Neural cell (in vitro differentiated cells): ENCODE results near the gene KRT7. TPM values are rescaled to one million over a fixed set of nuclear protein-coding genes. Genes with fewer than 3 reads are reported as not detected.
"Not testable (repeated sequence)": the region's sequence is repeated elsewhere in the genome, so short reads cannot be mapped to it uniquely, and the experiment has no call there.

Source experiments
- H2AFZ ChIP-seq: fragments of 200-600, 300-800 bp; sonication (generic), shearing (Covaris generic); 2 replicates; pipeline ENCODE4 v1.6.0; 2014; ENCODE audit warnings: low read depth, mild to moderate bottlenecking, antibody characterized with exemption, low read length, moderate library complexity
- H3F3A ChIP-seq: fragments of 200-600 bp; shearing (Covaris generic); 2 replicates; pipeline ENCODE4 v1.6.1; 2016; ENCODE audit warnings: mild to moderate bottlenecking, moderate library complexity, mixed read lengths, antibody characterized with exemption, low read length; ENCODE audit not compliant: insufficient read depth, poor library complexity, severe bottlenecking
- H3K27ac ChIP-seq: fragments of 200-600, 300-800 bp; sonication (generic), shearing (Covaris generic); 2 replicates; pipeline ENCODE4 v1.5.1; 2014; ENCODE audit warnings: mild to moderate bottlenecking, low read length, moderate library complexity
- H3K27me3 ChIP-seq: fragments of 300-800, 200-600 bp; sonication (generic), shearing (Covaris generic); 2 replicates; pipeline ENCODE4 v1.6.0; 2014; ENCODE audit warnings: mild to moderate bottlenecking, low read depth, low read length, moderate library complexity; ENCODE audit not compliant: insufficient read depth
- H3K36me3 ChIP-seq: fragments of 300-800, 200-600 bp; sonication (generic), shearing (Covaris generic); 2 replicates; pipeline ENCODE4 v1.5.1; 2014; ENCODE audit warnings: mild to moderate bottlenecking, antibody characterized with exemption, low read length, moderate library complexity; ENCODE audit not compliant: insufficient read depth
- H3K4me2 ChIP-seq: fragments of 300-800, 200-600 bp; sonication (generic), shearing (Covaris generic); 2 replicates; pipeline ENCODE4 v1.6.0; 2014; ENCODE audit warnings: mild to moderate bottlenecking, low read length
- H3K4me3 ChIP-seq: fragments of 300-800, 200-600 bp; sonication (generic), shearing (Covaris generic); 2 replicates; pipeline ENCODE4 v1.5.1; 2014; ENCODE audit warnings: mild to moderate bottlenecking, low read length, moderate library complexity
- H3K79me2 ChIP-seq: fragments of 200-600 bp; shearing (Covaris generic); replicated peaks from 2 replicates; pipeline ENCODE4 v1.6.0; 2014; ENCODE audit warnings: mild to moderate bottlenecking, low read length, moderate library complexity; ENCODE audit not compliant: insufficient read depth
- H3K9ac ChIP-seq: fragments of 300-800, 200-600 bp; sonication (generic), shearing (Covaris generic); 2 replicates; pipeline ENCODE4 v1.6.1; 2016; ENCODE audit warnings: mild to moderate bottlenecking, low read length, mixed read lengths
- H3K9me2 ChIP-seq: fragments of 200-600 bp; shearing (Covaris generic); 2 replicates; pipeline ENCODE4 v1.6.1; 2016; ENCODE audit warnings: mild to moderate bottlenecking, low read length, mixed read lengths; ENCODE audit not compliant: insufficient read depth
- H3K9me3 ChIP-seq: fragments of 200-600, 300-800 bp; sonication (generic), shearing (Covaris generic); 2 replicates; pipeline ENCODE4 v1.6.1; 2016; ENCODE audit warnings: mild to moderate bottlenecking, mixed run types, low read length, moderate library complexity, mixed read lengths
- H4K20me1 ChIP-seq: fragments of 200-600 bp; shearing (Covaris generic); 2 replicates; pipeline ENCODE4 v1.6.1; 2016; ENCODE audit warnings: mild to moderate bottlenecking, mixed run types; ENCODE audit not compliant: insufficient read depth
- EP300 ChIP-seq: fragments of 450-650 bp; conservative IDR thresholded peaks from 2 replicates; pipeline ENCODE4 v1.6.1; 2014; ENCODE audit warnings: antibody characterized with exemption, mild to moderate bottlenecking, moderate library complexity; ENCODE audit not compliant: poor library complexity, severe bottlenecking
- EZH2 ChIP-seq: fragments of 200-600, 300-800 bp; shearing (Covaris generic), sonication (generic); IDR thresholded peaks from 2 replicates; pipeline ENCODE4 v1.6.1; 2014; ENCODE audit warnings: antibody characterized with exemption, low read length, borderline replicate concordance, mild to moderate bottlenecking; ENCODE audit not compliant: insufficient read depth, poor library complexity, severe bottlenecking
- MXI1 ChIP-seq: fragments of 450-650 bp; conservative IDR thresholded peaks from 2 replicates; pipeline ENCODE4 v1.6.1; 2014; ENCODE audit warnings: antibody characterized with exemption, mild to moderate bottlenecking; ENCODE audit not compliant: poor library complexity, severe bottlenecking
- POLR2AphosphoS5 ChIP-seq: IDR thresholded peaks from 2 replicates; pipeline ENCODE4 v1.6.1; 2012
- RAD21 ChIP-seq: fragments of 450-650 bp; conservative IDR thresholded peaks from 2 replicates; pipeline ENCODE4 v1.6.1; 2014; ENCODE audit warnings: antibody characterized with exemption, mild to moderate bottlenecking, moderate library complexity
- REST ChIP-seq: IDR thresholded peaks from 2 replicates; pipeline ENCODE4 v1.6.1; 2012; ENCODE audit warnings: borderline replicate concordance
- SMC3 ChIP-seq: fragments of 450-650 bp; conservative IDR thresholded peaks from 2 replicates; pipeline ENCODE4 v1.6.1; 2014; ENCODE audit warnings: antibody characterized with exemption, mild to moderate bottlenecking, moderate library complexity; ENCODE audit not compliant: poor library complexity
- TAF1 ChIP-seq: IDR thresholded peaks from 2 replicates; pipeline ENCODE4 v1.6.1; 2012; ENCODE audit warnings: low read depth
- polyA plus RNA-seq: library from polyadenylated mRNA; depleted of rRNA; stranded (reverse); fragments of >200 nt; gene quantifications from 2 replicates; pipeline ENCODE4 v1.2.3, GENCODE V29; 2014
- TF ChIP-seq, protein P1 (sequence below): fragments of 450-650 bp; IDR thresholded peaks from 2 replicates; pipeline ENCODE4 v1.5.1; 2014; ENCODE audit warnings: antibody characterized with exemption, mild to moderate bottlenecking, moderate library complexity; ENCODE audit not compliant: poor library complexity, severe bottlenecking

The KRT7 gene
- polyA plus RNA-seq, 1 donor from 2014 or later = not detected

DNA sequence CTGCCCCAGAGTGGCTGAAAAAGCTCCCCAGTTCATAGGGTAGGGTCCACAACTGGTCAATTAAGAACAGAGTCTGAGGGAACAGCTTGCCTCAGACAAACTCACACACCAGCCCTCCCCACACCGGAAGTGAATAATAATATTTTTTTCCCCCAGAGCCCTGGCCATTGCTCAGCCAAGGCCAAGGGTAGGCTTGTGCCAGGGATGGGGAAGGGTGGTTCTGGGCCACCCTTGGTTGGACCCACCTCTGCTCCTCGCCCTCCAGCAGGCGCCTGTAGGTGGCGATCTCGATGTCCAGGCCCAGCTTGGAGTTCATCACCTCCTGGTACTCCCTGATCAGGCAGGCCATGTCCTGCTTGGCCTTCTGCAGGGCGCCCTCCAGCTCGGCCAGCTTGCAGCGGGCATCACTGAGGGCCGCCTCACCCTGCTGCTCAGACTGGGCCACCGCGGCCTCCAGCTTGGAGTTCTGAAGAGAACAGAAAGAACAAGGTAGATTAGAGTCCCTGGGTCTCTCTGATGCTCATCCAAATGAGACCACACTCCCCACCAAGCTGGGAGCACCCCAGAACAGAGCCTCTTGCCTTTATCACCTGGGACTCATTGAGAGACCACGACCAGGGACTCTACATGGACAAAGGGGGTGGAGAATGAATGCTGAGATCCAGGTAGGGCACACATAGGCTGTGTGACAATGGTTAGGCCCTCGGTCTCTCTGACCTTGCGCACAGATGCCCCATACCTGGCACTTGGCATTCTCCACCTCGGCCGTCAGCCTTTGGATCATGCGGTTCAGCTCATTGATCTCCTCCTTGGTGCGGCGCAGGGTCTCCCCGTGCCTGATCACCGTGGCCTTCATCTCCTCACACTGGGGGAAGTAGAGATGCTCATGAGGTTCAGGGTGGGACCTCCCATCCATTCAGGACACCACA, 54.1 kb downstream of the KRT7 start:
- not testable (repeated sequence) for H3K9me2 ChIP-seq, H4K20me1 ChIP-seq, H2AFZ ChIP-seq, H3K36me3 ChIP-seq, H3K27me3 ChIP-seq, H3K4me2 ChIP-seq, H3K27ac ChIP-seq, H3K9me3 ChIP-seq, H3K79me2 ChIP-seq, H3K4me3 ChIP-seq, H3K9ac ChIP-seq, H3F3A ChIP-seq

DNA sequence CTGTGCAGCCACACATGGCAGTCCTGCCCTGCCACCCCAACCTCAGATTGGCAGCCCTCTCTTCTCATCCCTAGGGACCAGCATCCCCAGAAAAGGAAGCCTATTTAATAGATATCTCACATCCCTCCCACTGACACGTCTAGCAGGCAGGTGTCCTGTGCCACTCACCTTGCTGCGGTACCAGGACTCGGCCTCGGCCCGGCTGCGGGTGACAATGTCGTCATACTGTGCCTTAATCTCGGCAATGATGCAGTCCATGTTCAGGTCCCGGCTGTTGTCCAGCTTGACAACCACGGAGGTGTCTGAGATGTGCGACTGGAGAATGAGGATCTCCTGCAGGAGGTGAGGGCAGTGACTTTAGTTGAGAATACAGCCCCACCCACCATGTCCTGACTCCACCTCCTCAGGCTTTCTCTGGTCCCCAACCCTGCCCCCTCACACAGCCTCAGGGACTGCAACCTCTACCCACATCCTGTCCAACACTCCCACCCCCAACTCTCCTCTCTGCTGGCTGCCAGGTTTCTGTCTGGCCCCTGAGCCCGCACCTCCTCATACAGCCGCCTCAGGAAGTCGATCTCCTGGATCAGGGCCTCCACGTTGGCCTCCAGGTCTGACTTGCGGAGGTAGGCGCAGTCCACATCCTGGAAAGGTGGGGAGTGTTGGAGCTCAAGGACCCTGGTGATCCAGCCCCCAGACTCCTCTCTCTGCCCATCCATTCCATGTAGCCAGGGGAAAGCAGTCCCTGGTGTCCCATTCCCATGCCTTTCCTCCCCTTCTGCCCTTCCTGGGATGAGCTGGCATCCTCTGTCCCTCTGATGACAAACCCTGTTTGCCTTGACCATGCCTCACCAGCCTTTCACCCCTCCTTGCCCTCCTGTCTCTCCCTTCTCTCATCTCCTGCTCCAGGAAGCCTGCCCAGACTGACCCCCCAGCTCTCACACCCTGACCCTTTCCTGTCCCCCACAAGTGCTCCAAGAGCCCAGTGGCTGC, 55.1 kb downstream of the KRT7 start:
- H3F3A ChIP-seq, H3K36me3 ChIP-seq, H3K27me3 ChIP-seq, H3K4me2 ChIP-seq, H4K20me1 ChIP-seq, H3K9me2 ChIP-seq, H3K9ac ChIP-seq, H2AFZ ChIP-seq, H3K4me3 ChIP-seq, H3K79me2 ChIP-seq, H3K27ac ChIP-seq, H3K9me3 ChIP-seq: not testable (repeated sequence)

DNA sequence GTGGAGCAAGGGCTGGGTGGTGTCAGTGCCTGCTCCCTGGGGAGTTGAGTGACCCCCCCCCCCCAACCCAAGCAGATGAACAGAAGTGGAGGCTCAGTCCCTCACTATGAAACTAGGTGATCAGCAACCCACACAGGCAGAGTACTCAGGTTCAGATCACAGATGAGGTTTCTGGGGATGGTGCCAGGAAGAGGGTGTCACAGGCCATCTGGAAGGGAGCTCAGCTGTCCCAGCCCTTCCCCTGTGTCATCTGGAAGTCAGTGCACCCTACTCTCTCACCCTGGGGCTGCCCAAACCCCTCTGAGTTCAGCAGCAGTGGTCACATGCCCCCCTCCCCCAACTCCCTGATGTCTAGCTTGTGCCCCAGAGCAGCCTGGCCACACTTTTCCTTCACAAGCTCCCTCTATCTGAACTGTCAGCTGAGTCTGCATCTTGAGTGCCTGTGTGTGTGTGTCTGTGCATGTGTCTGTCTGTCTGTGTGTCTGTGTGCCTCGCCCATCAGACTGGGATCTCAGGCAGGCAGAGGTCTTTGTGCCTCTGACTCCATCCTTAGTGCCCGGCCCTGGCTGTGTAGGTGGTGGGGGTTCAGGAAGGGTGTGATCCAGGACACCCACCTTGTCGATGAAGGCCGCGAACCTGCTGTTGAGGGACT, 57.6 kb downstream of the KRT7 start:
- not testable (repeated sequence) for H3K9me3 ChIP-seq, H2AFZ ChIP-seq, H3K9ac ChIP-seq, H3K9me2 ChIP-seq, H3F3A ChIP-seq, H4K20me1 ChIP-seq, H3K36me3 ChIP-seq, H3K27ac ChIP-seq, H3K27me3 ChIP-seq, H3K4me3 ChIP-seq, H3K4me2 ChIP-seq, H3K79me2 ChIP-seq

DNA sequence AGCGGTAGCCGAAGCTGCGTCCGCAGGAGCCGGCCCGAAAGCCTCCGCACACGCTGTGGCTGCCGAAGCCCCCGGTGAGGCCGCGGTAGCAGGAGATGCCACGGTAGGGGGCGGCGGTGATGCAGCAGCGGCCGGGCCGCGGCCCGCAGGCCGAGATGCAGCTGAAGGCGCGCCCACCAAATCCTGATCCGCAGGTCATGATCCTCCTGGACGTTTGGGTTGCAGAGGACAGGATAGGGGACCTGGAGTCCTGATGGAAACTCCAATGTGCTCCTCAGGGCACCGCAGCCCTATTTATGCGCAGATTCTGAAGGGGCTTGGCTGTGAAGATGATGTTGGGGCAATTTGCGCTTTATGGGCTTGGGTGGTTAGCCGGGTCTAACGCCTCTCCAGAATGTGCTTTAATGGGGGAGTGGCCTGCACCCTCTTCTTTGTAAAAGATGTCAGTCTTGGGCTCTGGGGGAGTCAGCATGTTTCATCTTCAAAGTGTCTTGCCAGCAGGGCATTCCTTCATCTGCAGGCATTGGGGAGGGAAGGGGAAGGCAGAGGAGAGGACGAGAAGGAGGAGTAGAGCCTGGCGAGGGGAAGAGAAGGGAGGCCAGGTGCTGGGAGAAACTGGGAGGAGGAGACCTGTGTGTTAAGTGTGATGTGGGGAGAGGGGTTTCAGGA, 58.4 kb downstream of the KRT7 start, which contains the start of gene KRT81:
TSS of gene KRT81 (minus strand) at position 268 of the 669 bp plus-strand sequence. CDS start at position 199, 69 bp downstream.
- no peaks in the 10 kb centered on the region for H3K27me3 ChIP-seq
- no peaks in the 10 kb centered on the region for H3K9me3 ChIP-seq
- H3K27ac ChIP-seq = no peak within 1 kb of the TSS
- no peak within 1 kb of the TSS for H3K9ac ChIP-seq
- no peak within 1 kb of the TSS for H3K4me3 ChIP-seq
- no peaks in the 10 kb centered on the region for H3F3A ChIP-seq
- H4K20me1 ChIP-seq = no peaks in the 10 kb centered on the region
- H3K36me3 ChIP-seq = no peaks in the 10 kb centered on the region
- H3K9me2 ChIP-seq = no peaks in the 10 kb centered on the region
- TF ChIP-seq TAF1 (no peak), EP300 (no peak), SMC3 (no peak), EZH2 (no peak), REST (no peak), RAD21 (no peak), POLR2AphosphoS5 (no peak), MXI1 (no peak)
- TF ChIP-seq, protein P1, sequence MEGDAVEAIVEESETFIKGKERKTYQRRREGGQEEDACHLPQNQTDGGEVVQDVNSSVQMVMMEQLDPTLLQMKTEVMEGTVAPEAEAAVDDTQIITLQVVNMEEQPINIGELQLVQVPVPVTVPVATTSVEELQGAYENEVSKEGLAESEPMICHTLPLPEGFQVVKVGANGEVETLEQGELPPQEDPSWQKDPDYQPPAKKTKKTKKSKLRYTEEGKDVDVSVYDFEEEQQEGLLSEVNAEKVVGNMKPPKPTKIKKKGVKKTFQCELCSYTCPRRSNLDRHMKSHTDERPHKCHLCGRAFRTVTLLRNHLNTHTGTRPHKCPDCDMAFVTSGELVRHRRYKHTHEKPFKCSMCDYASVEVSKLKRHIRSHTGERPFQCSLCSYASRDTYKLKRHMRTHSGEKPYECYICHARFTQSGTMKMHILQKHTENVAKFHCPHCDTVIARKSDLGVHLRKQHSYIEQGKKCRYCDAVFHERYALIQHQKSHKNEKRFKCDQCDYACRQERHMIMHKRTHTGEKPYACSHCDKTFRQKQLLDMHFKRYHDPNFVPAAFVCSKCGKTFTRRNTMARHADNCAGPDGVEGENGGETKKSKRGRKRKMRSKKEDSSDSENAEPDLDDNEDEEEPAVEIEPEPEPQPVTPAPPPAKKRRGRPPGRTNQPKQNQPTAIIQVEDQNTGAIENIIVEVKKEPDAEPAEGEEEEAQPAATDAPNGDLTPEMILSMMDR = no peak
- no peak within 1 kb of the TSS for H2AFZ ChIP-seq
- H3K79me2 ChIP-seq = no peaks in the 10 kb centered on the region
- H3K4me2 ChIP-seq = no peak within 1 kb of the TSS
